GM18519 (cell line): ENCODE measurements around the gene MCHR2.

Experiments
- ATAC-seq: cut with Tn5 transposase; IDR thresholded peaks from one replicate; pipeline ENCODE4 v1.9.1; 2021; ENCODE audit warnings: mild to moderate bottlenecking, moderate library complexity; ENCODE audit not compliant: unreplicated experiment, low FRiP score

The MCHR2 gene

GRCh38 chr6:99905209-99906106 is 88.6 kb downstream of the MCHR2 start:
- ATAC-seq = peak; percentile 98

- ATAC-seq = no peak
These were observed 92.2 kb downstream of the MCHR2 start for GRCh38 chr6:99901596-99902384.

GRCh38 chr6:99894815-99895214 is 99.2 kb downstream of the MCHR2 start:
- no peak for ATAC-seq

GRCh38 chr6:99887066-99887465 is 107.0 kb downstream of the MCHR2 start:
- no peak for ATAC-seq

- ATAC-seq = no peak
These were observed 109.0 kb downstream of the MCHR2 start for GRCh38 chr6:99885051-99885450.

- no peak for ATAC-seq
These were observed 111.8 kb downstream of the MCHR2 start for GRCh38 chr6:99882128-99882702.

- no peak for ATAC-seq
These were observed 114.6 kb downstream of the MCHR2 start for GRCh38 chr6:99879431-99879830.

GRCh38 chr6:99875068-99875467 is 119.0 kb downstream of the MCHR2 start:
- no peak for ATAC-seq

- no peak for ATAC-seq
These were observed 120.9 kb downstream of the MCHR2 start for GRCh38 chr6:99873084-99873483.

- ATAC-seq = no peak
These were observed 122.4 kb downstream of the MCHR2 start for GRCh38 chr6:99871641-99872040.
